Sciatic nerve (tissue), 2 donors: ENCODE measurements around the gene MMRN1. TPM values are rescaled to one million over a fixed set of nuclear protein-coding genes. Genes with fewer than 3 reads are reported as not detected.
"Not testable (repeated sequence)": the region's sequence is repeated elsewhere in the genome, so short reads cannot be mapped to it uniquely, and the experiment has no call there.

ENCODE experiments used
- ATAC-seq: fragments of 200-7000 bp; cut with Tn5 transposase; one replicate; pipeline ENCODE4 v1.9.1; 2020; ENCODE audit warnings: mild to moderate bottlenecking, moderate library complexity
- DNase-seq: peaks from one replicate; pipeline ENCODE4 v3.0.0-alpha.2; 2020; ENCODE audit warnings: low spot score
- intact Hi-C: fragments of 100-400 bp; cut with DNase I; formaldehyde crosslinking; loops from one replicate; pipeline ENCODE4 v1.14.2; 2022
- total RNA-seq: library from RNA; stranded (reverse); fragmentation: NEBNext Ultra II Directional; extraction: Animal tissue kit (Norgen Biotek cat#: 25700); gene quantifications from one replicate; pipeline ENCODE4 v1.2.1, GENCODE V29; 2021
- donor health status: DM: no; HTN: no; CAD: no.
- donor health status: DM: no; HTN: no; CAD: no.

The MMRN1 gene, protein sequence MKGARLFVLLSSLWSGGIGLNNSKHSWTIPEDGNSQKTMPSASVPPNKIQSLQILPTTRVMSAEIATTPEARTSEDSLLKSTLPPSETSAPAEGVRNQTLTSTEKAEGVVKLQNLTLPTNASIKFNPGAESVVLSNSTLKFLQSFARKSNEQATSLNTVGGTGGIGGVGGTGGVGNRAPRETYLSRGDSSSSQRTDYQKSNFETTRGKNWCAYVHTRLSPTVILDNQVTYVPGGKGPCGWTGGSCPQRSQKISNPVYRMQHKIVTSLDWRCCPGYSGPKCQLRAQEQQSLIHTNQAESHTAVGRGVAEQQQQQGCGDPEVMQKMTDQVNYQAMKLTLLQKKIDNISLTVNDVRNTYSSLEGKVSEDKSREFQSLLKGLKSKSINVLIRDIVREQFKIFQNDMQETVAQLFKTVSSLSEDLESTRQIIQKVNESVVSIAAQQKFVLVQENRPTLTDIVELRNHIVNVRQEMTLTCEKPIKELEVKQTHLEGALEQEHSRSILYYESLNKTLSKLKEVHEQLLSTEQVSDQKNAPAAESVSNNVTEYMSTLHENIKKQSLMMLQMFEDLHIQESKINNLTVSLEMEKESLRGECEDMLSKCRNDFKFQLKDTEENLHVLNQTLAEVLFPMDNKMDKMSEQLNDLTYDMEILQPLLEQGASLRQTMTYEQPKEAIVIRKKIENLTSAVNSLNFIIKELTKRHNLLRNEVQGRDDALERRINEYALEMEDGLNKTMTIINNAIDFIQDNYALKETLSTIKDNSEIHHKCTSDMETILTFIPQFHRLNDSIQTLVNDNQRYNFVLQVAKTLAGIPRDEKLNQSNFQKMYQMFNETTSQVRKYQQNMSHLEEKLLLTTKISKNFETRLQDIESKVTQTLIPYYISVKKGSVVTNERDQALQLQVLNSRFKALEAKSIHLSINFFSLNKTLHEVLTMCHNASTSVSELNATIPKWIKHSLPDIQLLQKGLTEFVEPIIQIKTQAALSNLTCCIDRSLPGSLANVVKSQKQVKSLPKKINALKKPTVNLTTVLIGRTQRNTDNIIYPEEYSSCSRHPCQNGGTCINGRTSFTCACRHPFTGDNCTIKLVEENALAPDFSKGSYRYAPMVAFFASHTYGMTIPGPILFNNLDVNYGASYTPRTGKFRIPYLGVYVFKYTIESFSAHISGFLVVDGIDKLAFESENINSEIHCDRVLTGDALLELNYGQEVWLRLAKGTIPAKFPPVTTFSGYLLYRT
- 8.5 TPM for total RNA-seq

DNA sequence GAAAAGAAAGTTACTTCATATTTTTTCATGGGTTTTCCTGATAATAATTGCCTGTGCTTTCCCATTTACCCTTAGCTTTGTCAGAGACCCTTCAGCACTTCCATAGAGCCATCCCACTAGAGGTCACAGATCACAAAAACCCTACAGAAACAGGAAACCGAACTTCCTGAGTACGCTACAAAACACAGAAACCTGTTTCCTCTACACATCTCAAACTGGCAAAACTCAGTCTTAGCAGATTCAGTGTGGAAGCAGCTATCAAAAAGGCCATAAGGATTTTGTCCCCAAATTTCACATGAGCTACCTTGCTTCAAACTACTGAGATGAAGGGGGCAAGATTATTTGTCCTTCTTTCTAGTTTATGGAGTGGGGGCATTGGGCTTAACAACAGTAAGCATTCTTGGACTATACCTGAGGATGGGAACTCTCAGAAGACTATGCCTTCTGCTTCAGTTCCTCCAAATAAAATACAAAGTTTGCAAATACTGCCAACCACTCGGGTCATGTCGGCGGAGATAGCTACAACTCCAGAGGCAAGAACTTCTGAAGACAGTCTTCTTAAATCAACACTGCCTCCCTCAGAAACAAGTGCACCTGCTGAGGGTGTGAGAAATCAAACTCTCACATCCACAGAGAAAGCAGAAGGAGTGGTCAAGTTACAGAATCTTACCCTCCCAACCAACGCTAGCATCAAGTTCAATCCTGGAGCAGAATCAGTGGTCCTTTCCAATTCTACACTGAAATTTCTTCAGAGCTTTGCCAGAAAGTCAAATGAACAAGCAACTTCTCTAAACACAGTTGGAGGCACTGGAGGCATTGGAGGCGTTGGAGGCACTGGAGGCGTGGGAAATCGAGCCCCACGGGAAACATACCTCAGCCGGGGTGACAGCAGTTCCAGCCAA is at the start of gene MMRN1:
MMRN1 (plus strand) TSS at position 206 of the 902 bp plus-strand sequence; CDS start at position 324, 118 bp downstream.
- ATAC-seq (no peak), DNase-seq (no peak)
- intact Hi-C loops, result no loop called here

DNA sequence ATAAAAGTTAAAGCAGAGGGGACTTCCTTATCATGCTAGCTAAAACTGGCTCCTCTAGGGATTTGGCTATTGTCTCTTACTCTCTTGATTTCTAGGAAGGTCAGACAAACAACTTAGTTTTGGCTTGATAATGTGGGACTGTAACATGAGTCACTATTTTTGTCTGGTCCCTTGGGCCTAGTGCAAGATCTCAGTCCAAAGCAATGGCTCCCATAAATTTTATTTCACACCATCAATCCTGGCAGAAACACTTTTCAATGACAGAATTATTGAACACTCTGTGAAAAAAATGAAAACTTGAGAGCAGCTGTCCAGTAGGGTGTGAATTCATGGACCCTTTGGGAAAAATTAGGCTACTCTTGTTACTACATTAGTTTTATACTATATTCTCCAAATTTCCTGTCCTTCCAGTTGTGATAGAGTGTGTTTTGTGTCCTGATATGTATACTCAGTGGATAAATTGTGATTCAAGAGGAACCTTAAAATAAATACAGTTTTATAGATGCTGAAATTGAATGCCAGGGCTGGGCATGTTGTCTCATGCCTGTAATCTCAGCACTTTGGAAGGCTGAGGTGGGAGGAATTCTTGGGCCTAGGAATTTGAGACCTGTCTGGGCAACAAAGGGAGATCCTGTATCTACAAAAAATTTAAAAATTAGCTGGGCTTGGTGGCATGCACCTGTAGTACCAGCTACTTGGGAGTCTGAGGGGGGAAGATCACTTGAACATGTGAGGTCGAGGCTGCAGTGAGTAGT is 46.9 kb upstream of the MMRN1 start:
- intact Hi-C loops, result no loop called here
- DNase-seq (no peak), ATAC-seq (no peak)

DNA sequence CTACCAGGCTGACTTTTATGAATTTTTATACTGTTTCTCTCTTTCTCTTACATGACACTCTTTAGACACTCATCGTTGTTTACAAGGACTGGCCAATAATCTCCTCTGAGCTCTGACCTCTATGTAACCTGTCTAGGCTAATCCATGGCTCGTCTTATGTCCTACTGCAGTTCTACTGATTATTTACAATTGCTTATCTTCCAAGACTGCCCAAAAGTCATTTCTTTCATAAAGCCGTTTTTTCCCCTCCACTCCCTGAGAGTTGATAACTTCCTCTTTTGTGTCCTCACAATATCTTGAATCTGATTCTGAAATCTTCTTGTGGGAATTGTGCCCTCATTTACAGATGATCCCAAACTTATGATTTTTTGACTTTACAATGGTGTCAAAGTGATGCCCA is 39.4 kb upstream of the MMRN1 start:
- ATAC-seq, result no peak
- intact Hi-C loops, result no loop called here
- DNase-seq, result no peak

DNA sequence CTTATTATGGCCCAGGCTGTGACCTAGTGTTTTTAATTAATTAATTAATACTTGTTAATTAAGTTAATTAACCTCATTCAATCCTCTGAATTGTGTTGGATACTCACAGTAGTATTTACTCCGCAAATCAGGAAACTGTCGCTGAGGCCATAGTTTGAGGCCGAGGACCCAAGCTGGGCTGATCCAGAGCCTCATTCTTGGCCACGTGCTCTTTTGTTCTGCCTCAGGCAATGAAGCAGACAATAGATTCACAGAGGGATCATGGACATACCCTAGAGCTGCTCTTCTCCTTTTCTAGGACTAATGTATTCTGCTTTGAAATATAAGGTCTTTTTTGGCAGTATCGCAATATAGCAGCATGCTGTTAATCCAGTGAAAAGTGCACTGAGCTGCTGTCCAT is 33.7 kb upstream of the MMRN1 start:
- ATAC-seq, result no peak
- intact Hi-C loops, result no loop called here

DNA sequence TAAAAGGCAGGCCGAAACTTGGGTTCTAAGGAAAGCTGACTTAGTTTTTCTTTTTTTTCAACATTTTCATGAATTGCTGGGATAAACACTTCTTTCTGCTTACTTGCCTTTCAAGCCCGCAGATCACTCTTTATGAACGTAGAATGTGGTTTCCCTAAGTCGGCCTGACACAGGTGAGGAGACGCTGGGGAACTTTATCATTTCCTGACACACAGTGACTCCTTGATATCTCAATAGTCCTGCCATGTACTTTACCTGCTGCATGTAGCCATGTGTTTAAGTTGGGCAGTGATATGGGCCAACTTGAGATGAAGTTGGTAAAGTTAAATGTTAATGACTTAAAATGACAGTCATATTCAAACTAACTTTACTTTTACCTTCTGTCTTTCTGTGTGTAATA is 31.1 kb upstream of the MMRN1 start:
- intact Hi-C loops, result no loop called here
- DNase-seq (no peak), ATAC-seq (no peak)

More for the DNA sequence above, 33.7 kb upstream of the MMRN1 start:
- DNase-seq, result no peak

DNA sequence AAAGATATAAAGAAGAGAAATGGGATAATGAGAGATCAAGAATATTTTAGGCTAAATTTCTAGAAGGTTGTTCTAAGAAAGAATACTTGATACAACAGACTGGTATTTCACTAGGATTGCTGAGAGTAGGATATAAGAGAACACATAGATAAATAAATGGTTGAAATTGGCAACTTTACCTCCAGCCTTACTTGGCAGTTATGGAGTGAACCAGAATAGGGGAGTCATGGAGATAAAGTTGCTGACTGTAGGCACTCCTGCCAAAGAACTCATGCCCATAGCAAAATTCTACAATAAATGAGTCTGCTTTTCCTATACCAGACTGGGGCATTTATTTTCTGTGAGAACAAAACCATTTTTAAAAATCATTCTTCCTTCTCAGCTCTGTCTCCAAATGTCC is 26.4 kb upstream of the MMRN1 start:
- intact Hi-C loops, result no loop called here
- no peak for ATAC-seq

DNA sequence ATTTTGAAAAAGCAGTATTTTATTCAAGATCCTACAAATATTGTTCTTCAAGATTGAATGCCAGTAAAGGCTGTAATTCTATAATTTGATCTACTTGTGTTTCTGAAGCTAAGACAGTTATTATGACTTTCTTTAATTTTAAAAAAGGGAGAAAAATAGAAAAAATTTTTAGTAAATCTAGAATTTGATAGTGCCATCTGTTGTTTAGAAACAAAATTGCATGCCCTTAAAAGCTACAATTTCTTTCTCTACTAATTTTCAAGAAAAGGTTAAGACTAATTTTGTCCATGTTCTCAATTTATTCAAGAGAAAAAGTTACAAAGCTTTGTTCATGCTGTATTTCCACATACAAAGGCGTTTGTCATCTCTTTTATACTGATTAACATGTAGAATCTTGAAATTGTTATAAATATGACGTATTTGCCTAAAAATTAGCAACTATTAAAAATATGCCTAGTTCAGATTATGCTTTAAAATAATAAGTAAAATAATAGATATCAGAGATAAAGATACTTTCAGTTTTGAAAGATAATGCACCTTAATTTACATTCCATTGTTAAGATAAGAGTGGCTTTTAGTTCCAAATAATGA is 25.6 kb upstream of the MMRN1 start:
- intact Hi-C loops, result no loop called here
- ATAC-seq (no peak), DNase-seq (no peak)

More for the DNA sequence above, 26.4 kb upstream of the MMRN1 start:
- DNase-seq, result no peak

DNA sequence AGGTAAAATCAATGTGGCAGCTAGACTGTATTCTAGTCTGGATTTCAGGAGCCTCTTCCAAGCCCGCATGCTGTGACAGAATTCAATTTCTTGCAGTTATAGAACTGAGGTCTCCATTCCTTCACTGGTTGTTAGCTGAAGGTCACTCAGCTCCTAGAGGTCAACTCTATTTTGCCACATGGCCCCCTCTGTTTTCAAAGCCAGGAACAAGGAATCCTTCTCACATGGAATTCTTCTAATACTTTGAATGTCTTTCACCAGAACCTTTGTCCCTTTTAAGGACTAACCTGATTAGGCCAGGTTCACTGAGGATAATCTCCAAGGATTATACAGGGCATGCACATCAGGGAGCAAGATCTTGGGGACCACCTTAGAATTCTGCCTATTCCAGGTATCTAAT is 23.4 kb upstream of the MMRN1 start:
- no peak for ATAC-seq
- no peak for DNase-seq
- intact Hi-C loops, result no loop called here

DNA sequence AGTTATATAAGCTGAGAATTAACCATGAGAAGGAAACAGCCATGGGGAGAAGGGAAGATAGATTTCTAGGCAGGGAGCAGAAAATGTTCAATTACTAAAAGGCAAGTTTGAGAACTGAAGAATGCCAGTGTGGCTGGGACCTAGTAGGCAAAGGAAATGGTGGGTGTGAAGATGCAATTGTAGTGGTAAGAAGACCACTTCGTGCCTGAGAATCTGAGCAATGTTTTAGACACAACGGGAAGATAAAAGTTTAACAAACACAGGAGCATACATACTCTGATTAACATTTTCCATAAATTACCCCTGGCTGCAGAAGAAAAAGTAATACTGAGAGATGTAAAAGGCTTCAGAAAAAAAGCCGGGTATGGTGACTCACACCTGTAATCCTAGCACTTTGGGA is 18.1 kb upstream of the MMRN1 start:
- ATAC-seq (no peak), DNase-seq (no peak)
- intact Hi-C loops, result no loop called here

DNA sequence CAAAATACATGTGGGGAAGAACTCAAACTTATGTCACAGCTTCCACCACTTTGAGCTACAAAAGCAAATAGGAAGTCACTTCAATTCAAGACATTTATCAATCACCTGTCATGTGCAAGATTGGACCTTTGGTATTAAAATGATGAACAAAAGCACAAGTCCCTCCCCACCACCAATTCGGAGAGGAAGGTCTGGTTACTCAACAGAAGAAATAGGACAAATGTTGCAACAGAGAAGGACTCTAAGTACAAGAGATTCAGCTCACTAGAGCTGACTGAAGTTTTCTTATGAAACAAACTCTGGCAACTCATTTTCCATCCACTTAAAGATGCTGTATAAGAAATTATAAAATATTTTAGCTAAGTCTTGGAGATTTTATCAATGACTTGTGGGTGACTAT is 16.0 kb upstream of the MMRN1 start:
- intact Hi-C loops, result no loop called here
- ATAC-seq, result no peak
- DNase-seq, result no peak

DNA sequence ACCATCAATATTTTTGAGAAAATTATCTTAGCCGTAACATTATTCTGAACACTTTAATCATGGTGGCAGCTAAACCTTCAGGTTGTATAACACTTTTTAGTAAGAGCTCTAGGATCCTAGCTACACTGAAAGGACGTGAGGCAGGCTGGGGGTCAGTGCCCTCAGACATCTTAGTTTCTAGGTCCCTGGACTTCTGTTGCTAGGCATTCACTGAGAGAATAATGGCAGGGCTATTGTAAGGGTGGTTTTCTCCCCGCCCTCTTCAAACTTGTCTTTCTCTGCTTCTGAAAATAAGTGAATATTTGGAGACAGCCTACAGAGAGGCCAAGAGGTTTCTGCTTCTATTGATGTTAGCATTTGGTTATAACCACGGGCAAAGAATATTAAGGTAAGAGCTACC is 15.4 kb upstream of the MMRN1 start:
- intact Hi-C loops, result no loop called here

DNA sequence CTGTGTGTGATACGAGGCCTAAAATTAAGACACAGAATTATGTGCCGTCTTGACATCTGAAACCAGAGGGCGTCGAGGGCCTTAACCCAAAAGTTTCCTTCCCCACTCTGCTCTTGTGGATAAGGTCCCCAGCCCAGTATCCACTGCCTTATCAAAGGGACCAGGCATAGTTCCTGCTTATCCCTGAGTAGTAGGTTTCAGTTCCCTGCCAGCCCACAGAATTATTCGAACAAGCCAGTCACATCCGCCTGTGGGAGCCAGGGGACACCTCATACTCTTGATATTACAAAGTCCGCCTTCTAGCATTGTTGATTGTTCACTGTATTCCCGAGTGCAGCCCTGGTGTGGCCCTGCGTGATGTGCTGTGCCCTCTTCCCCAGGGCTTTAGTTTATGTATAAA is 5.4 kb upstream of the MMRN1 start:
- intact Hi-C loops, result no loop called here
- DNase-seq (no peak), ATAC-seq (no peak)

More for the DNA sequence above, 15.4 kb upstream of the MMRN1 start:
- DNase-seq (no peak), ATAC-seq (no peak)

DNA sequence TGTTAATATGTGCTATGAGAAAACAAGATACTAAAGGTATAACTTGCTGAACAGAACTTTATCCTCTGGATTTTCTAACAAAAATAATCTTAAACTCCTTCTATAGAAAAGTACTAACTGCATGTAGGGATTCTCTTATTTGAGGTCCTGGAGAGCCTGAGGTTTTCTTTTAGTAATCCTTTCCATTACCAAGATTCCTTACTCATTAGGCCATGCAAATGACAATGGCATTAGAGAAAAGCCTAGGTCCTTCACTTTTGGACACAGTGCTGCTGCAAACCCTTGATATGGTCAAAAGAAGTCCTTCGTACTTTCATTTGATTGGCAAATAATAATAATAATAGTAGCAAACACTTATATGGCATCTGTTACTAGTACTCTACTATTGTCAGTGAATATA is 3.2 kb downstream of the MMRN1 start:
- ATAC-seq (no peak), DNase-seq (no peak)
- intact Hi-C loops, result no loop called here

DNA sequence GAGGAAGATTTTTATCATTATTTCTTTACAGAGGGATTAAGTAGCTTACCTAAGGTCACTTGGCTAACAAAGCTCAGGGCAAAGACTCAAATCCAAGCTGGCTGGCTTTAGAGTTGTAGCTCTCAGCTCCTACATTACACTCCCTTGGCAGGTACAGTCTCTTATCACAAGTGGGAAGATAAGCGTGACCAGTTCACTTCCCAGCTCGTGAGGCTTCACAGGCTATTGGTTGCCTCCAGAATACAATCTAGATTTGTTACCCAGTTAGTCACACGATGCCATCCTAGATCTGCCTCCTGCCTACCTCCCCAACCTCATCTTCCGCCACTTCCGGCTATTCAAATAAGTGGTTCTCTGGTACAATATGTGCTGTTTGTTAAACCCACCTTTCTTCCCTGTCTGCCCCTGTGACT is 3.7 kb downstream of the MMRN1 start:
- ATAC-seq, result no peak
- intact Hi-C loops, result no loop called here
- DNase-seq, result no peak

DNA sequence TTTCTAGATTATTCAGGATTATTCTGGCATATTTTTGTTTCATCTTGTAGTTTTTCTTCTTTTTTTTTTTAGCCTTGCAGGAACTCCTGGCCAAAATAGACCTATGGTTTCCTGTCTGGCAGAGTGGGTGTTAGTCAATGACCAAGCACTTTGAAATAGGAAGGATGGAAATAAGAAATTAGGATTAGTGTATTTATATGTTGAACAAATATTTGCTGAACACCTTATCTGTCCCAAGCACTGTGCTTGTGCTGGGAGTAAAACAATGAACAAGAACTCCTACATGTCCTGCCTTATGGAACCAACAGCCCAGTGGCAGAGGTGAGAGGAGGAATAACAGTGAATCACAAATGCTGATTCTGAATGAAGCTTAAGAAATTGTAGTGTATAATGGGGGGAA is 4.5 kb downstream of the MMRN1 start:
- ATAC-seq (no peak), DNase-seq (no peak)
- intact Hi-C loops, result no loop called here

DNA sequence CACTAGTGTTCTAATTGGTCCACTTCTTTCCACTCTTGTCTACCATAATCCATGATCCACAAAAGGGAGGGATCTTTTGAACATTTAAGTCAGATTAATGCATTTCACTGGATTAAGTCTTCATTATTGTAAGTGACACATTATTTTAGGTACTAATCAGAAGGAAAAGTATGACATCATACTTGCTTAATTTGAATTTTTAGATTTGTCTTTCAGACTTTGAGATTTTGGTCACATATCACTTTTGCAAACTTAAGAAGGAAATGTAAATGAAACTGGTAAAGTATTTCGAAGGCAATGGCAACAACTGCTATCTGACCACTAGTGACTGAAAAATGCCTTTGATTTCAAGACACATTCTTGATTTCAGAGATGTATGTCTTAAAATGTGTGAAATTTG is 5.2 kb downstream of the MMRN1 start:
- DNase-seq (no peak), ATAC-seq (no peak)
- intact Hi-C loops, result no loop called here

DNA sequence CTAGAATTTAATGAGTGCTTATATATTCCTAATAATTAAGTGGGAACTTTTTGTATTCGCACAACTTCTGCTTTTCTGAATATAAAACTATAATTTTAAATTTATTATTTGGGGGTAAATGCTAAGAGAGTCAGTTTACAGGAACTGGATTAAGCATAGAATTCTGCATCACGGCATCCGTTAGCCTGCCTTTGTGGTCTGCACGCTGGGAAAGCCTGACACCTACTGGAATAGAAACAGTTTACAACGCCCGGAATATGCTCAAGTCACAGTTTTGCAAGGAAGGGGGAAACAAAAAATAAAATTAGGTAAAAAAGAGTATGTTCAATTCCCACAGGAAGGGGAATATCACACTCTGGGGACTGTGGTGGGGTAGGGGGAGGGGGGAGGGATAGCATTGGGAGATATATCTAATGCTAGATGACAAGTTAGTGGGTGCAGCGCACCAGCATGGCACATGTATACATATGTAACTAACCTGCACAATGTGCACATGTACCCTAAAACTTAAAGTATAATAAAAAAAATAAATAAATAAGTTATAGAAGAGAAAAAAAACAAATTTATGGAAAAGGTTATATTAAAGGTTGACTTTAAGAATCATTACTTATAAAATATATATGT is 7.3 kb downstream of the MMRN1 start:
- DNase-seq (peak; percentile 66), ATAC-seq (peak; percentile 75)
- intact Hi-C loops, result not testable (repeated sequence)
